ENCODE measurements around the gene RIT1.

RIT1 gene, protein sequence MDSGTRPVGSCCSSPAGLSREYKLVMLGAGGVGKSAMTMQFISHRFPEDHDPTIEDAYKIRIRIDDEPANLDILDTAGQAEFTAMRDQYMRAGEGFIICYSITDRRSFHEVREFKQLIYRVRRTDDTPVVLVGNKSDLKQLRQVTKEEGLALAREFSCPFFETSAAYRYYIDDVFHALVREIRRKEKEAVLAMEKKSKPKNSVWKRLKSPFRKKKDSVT

GRCh38 chr1:155911156-155912055 is at the start of gene RIT1:
TSS of gene RIT1 (minus strand) at chr1:155911349. CDS start at chr1:155910761, 588 bp downstream.
- TF ChIP-seq, protein P1, sequence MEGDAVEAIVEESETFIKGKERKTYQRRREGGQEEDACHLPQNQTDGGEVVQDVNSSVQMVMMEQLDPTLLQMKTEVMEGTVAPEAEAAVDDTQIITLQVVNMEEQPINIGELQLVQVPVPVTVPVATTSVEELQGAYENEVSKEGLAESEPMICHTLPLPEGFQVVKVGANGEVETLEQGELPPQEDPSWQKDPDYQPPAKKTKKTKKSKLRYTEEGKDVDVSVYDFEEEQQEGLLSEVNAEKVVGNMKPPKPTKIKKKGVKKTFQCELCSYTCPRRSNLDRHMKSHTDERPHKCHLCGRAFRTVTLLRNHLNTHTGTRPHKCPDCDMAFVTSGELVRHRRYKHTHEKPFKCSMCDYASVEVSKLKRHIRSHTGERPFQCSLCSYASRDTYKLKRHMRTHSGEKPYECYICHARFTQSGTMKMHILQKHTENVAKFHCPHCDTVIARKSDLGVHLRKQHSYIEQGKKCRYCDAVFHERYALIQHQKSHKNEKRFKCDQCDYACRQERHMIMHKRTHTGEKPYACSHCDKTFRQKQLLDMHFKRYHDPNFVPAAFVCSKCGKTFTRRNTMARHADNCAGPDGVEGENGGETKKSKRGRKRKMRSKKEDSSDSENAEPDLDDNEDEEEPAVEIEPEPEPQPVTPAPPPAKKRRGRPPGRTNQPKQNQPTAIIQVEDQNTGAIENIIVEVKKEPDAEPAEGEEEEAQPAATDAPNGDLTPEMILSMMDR (conservative IDR thresholded peaks at IDR 0.05; ENCODE audit: control insufficient read depth, insufficient read depth, low read depth, low read length): no peak
- peak within 1 kb of the TSS; percentile 81 for H3K4me3 ChIP-seq (ENCODE audit: control insufficient read depth, low read depth, low read length)
- peak; percentile 72 for DNase-seq (ENCODE audit: low read depth)

GRCh38 chr1:155960081-155960745 is 49.1 kb upstream of the RIT1 start:
- no peak for DNase-seq (ENCODE audit: low read depth)
- H3K4me3 ChIP-seq (ENCODE audit: control insufficient read depth, low read depth, low read length): no peak overlapping the region
- TF ChIP-seq, protein P1 (conservative IDR thresholded peaks at IDR 0.05; ENCODE audit: control insufficient read depth, insufficient read depth, low read depth, low read length): no peak

GRCh38 chr1:155957411-155957915 is 46.3 kb upstream of the RIT1 start:
- TF ChIP-seq, protein P1 (conservative IDR thresholded peaks at IDR 0.05; ENCODE audit: control insufficient read depth, insufficient read depth, low read depth, low read length): no peak
- no peak for DNase-seq (ENCODE audit: low read depth)
- no peak overlapping the region for H3K4me3 ChIP-seq (ENCODE audit: control insufficient read depth, low read depth, low read length)

GRCh38 chr1:155954645-155955044 is 43.5 kb upstream of the RIT1 start:
- TF ChIP-seq, protein P1 (conservative IDR thresholded peaks at IDR 0.05; ENCODE audit: control insufficient read depth, insufficient read depth, low read depth, low read length): no peak
- no peak overlapping the region for H3K4me3 ChIP-seq (ENCODE audit: control insufficient read depth, low read depth, low read length)
- DNase-seq (ENCODE audit: low read depth): no peak

GRCh38 chr1:155952505-155952890 is 41.3 kb upstream of the RIT1 start:
- DNase-seq (ENCODE audit: low read depth): no peak
- TF ChIP-seq, protein P1 (conservative IDR thresholded peaks at IDR 0.05; ENCODE audit: control insufficient read depth, insufficient read depth, low read depth, low read length): no peak
- H3K4me3 ChIP-seq (ENCODE audit: control insufficient read depth, low read depth, low read length): no peak overlapping the region

GRCh38 chr1:155951753-155952504 is 40.8 kb upstream of the RIT1 start:
- DNase-seq (ENCODE audit: low read depth): no peak
- TF ChIP-seq, protein P1 (conservative IDR thresholded peaks at IDR 0.05; ENCODE audit: control insufficient read depth, insufficient read depth, low read depth, low read length): no peak
- H3K4me3 ChIP-seq (ENCODE audit: control insufficient read depth, low read depth, low read length): no peak overlapping the region

Measured in fibroblast of mammary gland (primary cell).